SK-N-SH (cell line): ENCODE data around the gene CARS2. TPM values are rescaled to one million over a fixed set of nuclear protein-coding genes. Genes with fewer than 3 reads are reported as not detected.
A peak's percentile ranks its signal among the peaks of the same experiment; 100 is the strongest.

ENCODE experiments used
- CTCF ChIA-PET: fragments of 300-600, 350-600 bp; formaldehyde crosslinking; extraction: SDS; loops from one replicate; lab custom pipeline; 2021; lab: Yijun Ruan, JAX
- POLR2A ChIA-PET: fragments of 350-600 bp; sonication (Branson Sonifier 250); formaldehyde crosslinking; extraction: SDS; loops from one replicate; lab custom pipeline; 2020; ENCODE audit warnings: antibody characterized with exemption, inconsistent platforms; lab: Yijun Ruan, JAX
- DNase-seq: peaks from one replicate; pipeline ENCODE4 v3.0.0; 2012
- H2AFZ ChIP-seq: fragments of 200-600 bp; sonication (generic); 2 replicates; pipeline ENCODE4 v1.8.1; 2016; ENCODE audit warnings: antibody characterized with exemption, mild to moderate bottlenecking, low read depth
- H3F3A ChIP-seq: fragments of 200-600 bp; sonication (generic); replicated peaks from 2 replicates; pipeline ENCODE3; 2016; ENCODE audit warnings: antibody characterized with exemption, mild to moderate bottlenecking; ENCODE audit not compliant: insufficient read depth
- H3K27ac ChIP-seq, 2 experiments: fragments of 200-500 bp in 1 of 2; fragments of 200-600 bp in 1 of 2; sonication (Bioruptor generic) in 1 of 2; sonication (generic), shearing (Covaris generic) in 1 of 2; 2 replicates each; pipeline versions ENCODE4 v1.5.1 to v1.6.1; 2014 to 2016; ENCODE audit warnings: low read depth in 2 of 2, inconsistent platforms in 1 of 2, low read length in 1 of 2, mild to moderate bottlenecking in 1 of 2, mixed read lengths in 1 of 2
- H3K27me3 ChIP-seq: fragments of 200-600 bp; sonication (generic), shearing (Covaris generic); 2 replicates; pipeline ENCODE4 v1.6.1; 2016; ENCODE audit warnings: mixed run types; ENCODE audit not compliant: insufficient read depth
- H3K36me3 ChIP-seq, 2 experiments: fragments of 200-500 bp in 1 of 2; fragments of 200-600 bp in 1 of 2; sonication (Bioruptor generic) in 1 of 2; sonication (generic) in 1 of 2; replicated peaks in 1 of 2; 2 replicates each; pipeline versions ENCODE3 to v1.5.1; 2014 to 2016; ENCODE audit warnings: low read length in 1 of 2, mild to moderate bottlenecking in 1 of 2; ENCODE audit not compliant: insufficient read depth in 2 of 2, control insufficient read depth in 1 of 2
- H3K4me1 ChIP-seq, 2 experiments: fragments of 200-500 bp in 1 of 2; fragments of 200-600 bp in 1 of 2; sonication (Bioruptor generic) in 1 of 2; sonication (generic), shearing (Covaris generic) in 1 of 2; 2 replicates each; pipeline versions ENCODE4 v1.5.1 to v1.6.1; 2014 to 2016; ENCODE audit warnings: low read depth in 1 of 2, low read length in 1 of 2, mixed run types in 1 of 2; ENCODE audit not compliant: insufficient read depth in 2 of 2, control insufficient read depth in 1 of 2
- H3K4me2 ChIP-seq: fragments of 200-600 bp; sonication (generic), shearing (Covaris generic); 2 replicates; pipeline ENCODE4 v1.6.1; 2017; ENCODE audit warnings: mixed run types
- H3K4me3 ChIP-seq, 2 experiments: fragments of 200-500 bp in 1 of 2; fragments of 200-600 bp in 1 of 2; sonication (Bioruptor generic) in 1 of 2; sonication (generic), shearing (Covaris generic) in 1 of 2; 2 replicates each; pipeline versions ENCODE4 v1.5.1 to v1.8.1; 2014 to 2016; ENCODE audit warnings: low read depth in 2 of 2, inconsistent platforms in 1 of 2, low read length in 1 of 2, mild to moderate bottlenecking in 1 of 2, mixed read lengths in 1 of 2, moderate library complexity in 1 of 2
- H3K79me2 ChIP-seq: fragments of 200-600 bp; sonication (generic); 2 replicates; pipeline ENCODE4 v1.8.1; 2017; ENCODE audit warnings: mild to moderate bottlenecking; ENCODE audit not compliant: insufficient read depth
- H3K9ac ChIP-seq: fragments of 200-600 bp; sonication (generic); 2 replicates; pipeline ENCODE4 v1.6.1; 2017; ENCODE audit warnings: mixed run types
- H3K9me2 ChIP-seq: fragments of 200-600 bp; sonication (generic); 2 replicates; pipeline ENCODE4 v1.6.1; 2017; ENCODE audit warnings: mixed run types
- H3K9me3 ChIP-seq: fragments of 200-600 bp; sonication (generic); 2 replicates; pipeline ENCODE4 v1.6.1; 2017; ENCODE audit warnings: mixed run types, mild to moderate bottlenecking, moderate library complexity
- H4K20me1 ChIP-seq: fragments of 200-600 bp; sonication (generic); 2 replicates; pipeline ENCODE4 v1.6.1; 2017; ENCODE audit warnings: mild to moderate bottlenecking, mixed run types; ENCODE audit not compliant: insufficient read depth
- CHD2 ChIP-seq: fragments of 150-350 bp; IDR thresholded peaks from 2 replicates; pipeline ENCODE4 v1.6.1; 2018; ENCODE audit warnings: low read length; ENCODE audit not compliant: partially characterized antibody
- CTCF ChIP-seq: fragments of 200-600 bp; sonication (generic); IDR thresholded peaks from 2 replicates; pipeline ENCODE4 v1.6.1; 2017; ENCODE audit warnings: antibody characterized with exemption, mild to moderate bottlenecking, moderate library complexity
- ELF1 ChIP-seq: IDR thresholded peaks from 2 replicates; pipeline ENCODE4 v1.4.0; 2012
- EZH2phosphoT487 ChIP-seq: fragments of 200-600 bp; sonication (generic); IDR thresholded peaks from 2 replicates; pipeline ENCODE4 v1.6.1; 2017; ENCODE audit warnings: low read depth, mixed run types, mild to moderate bottlenecking, antibody characterized with exemption, moderate library complexity, borderline replicate concordance
- FOXM1 ChIP-seq: IDR thresholded peaks from 2 replicates; pipeline ENCODE4 v1.4.0; 2012; ENCODE audit warnings: low read depth, mild to moderate bottlenecking
- GATA2 ChIP-seq: sonication (generic); formaldehyde crosslinking; IDR thresholded peaks from 2 replicates; pipeline ENCODE4 v1.5.0; 2020; ENCODE audit warnings: mild to moderate bottlenecking, missing genetic modification reagents
- IRF3 ChIP-seq: fragments of 150-350 bp; IDR thresholded peaks from 2 replicates; pipeline ENCODE4 v1.6.1; 2016; ENCODE audit warnings: mild to moderate bottlenecking, low read depth, low read length
- JUND ChIP-seq: IDR thresholded peaks from 2 replicates; pipeline ENCODE4 v1.4.0; 2012
- NRF1 ChIP-seq: IDR thresholded peaks from 2 replicates; pipeline ENCODE4 v1.6.1; 2012; ENCODE audit warnings: low read depth, mild to moderate bottlenecking, low read length
- PBX3 ChIP-seq: IDR thresholded peaks from 2 replicates; pipeline ENCODE4; 2012
- RAD21 ChIP-seq: IDR thresholded peaks from 2 replicates; pipeline ENCODE4 v1.6.1; 2012; ENCODE audit warnings: mild to moderate bottlenecking, low read length
- RFX5 ChIP-seq: IDR thresholded peaks from 2 replicates; pipeline ENCODE4 v1.6.1; 2012; ENCODE audit warnings: mild to moderate bottlenecking, improper control_type of control experiment, low read length
- RXRA ChIP-seq: IDR thresholded peaks from 2 replicates; pipeline ENCODE4 v1.4.0; 2012; ENCODE audit warnings: low read depth, mild to moderate bottlenecking, borderline replicate concordance
- SIN3A ChIP-seq: IDR thresholded peaks from 2 replicates; pipeline ENCODE4 v1.6.1; 2012; ENCODE audit warnings: low read depth, mild to moderate bottlenecking, low read length, moderate library complexity, borderline replicate concordance
- SMC3 ChIP-seq: IDR thresholded peaks from 2 replicates; pipeline ENCODE4 v1.6.1; 2012; ENCODE audit warnings: low read depth, low read length, improper control_type of control experiment
- TEAD4 ChIP-seq: IDR thresholded peaks from 2 replicates; pipeline ENCODE4 v1.4.0; 2012; ENCODE audit warnings: mild to moderate bottlenecking, borderline replicate concordance; ENCODE audit not compliant: insufficient read depth
- USF1 ChIP-seq: IDR thresholded peaks from 2 replicates; pipeline ENCODE4 v1.4.0; 2012; ENCODE audit warnings: low read depth, borderline replicate concordance
- ZBTB33 ChIP-seq: IDR thresholded peaks from 2 replicates; pipeline ENCODE4 v1.4.0; 2012; ENCODE audit warnings: low read depth, borderline replicate concordance
- WGBS: methylation state at CpG from one replicate; pipeline ENCODE4 v1.1.6; 2017; ENCODE audit warnings: low lambda C conversion rate; 5-methylcytosine and 5-hydroxymethylcytosine counted together
- polyA plus RNA-seq, 3 experiments: library from polyadenylated mRNA; depleted of rRNA; stranded (reverse); fragments of >200 nt; gene quantifications; 2 replicates each; pipeline ENCODE4 v1.2.3, GENCODE V29; 2012

CARS2 gene
- polyA plus RNA-seq, 1 of the 3 experiments (the other 2 are of a cell fraction), result 78.6 TPM

GRCh38 chr13:110683203-110683883, 22.6 kb downstream of the CARS2 start:
- no peaks in the 10 kb centered on the region for H3K9me2 ChIP-seq
- H3K9ac ChIP-seq, result no peak overlapping the region
- no peaks in the 10 kb centered on the region for H4K20me1 ChIP-seq
- no peaks in the 10 kb centered on the region for H3K4me1 ChIP-seq
- ChIA-PET CTCF (interaction anchor here (0.6 to 1.7 kb wide), 13 partner anchors 10 to 242 kb away, joined by 3 to 4 read pairs (median 3); no protein-coding TSS in a partner anchor), POLR2A (no interaction called here)
- no peaks in the 10 kb centered on the region for H3K9me3 ChIP-seq
- no peak overlapping the region for H3K4me3 ChIP-seq
- no peak overlapping the region for H3K4me2 ChIP-seq
- H3F3A ChIP-seq, result peaks cover 4% of the 10 kb centered on the region
- peaks cover 44 to 54% of the 10 kb centered on the region in 2 experiments for H3K36me3 ChIP-seq
- 95% methylated on average over 5 of the region's 5 CpGs for WGBS
- H3K79me2 ChIP-seq, result no peaks in the 10 kb centered on the region
- TF ChIP-seq RXRA, result no peak
- TF ChIP-seq EZH2phosphoT487, result no peak
- no peak for TF ChIP-seq GATA2
- TF ChIP-seq CTCF, result peak; percentile 64
- peak; percentile 58 for TF ChIP-seq RAD21
- TF ChIP-seq SMC3, result peak; percentile 29; the same call in 1 of the 2 replicates
- no peak for TF ChIP-seq CHD2
- no peak for TF ChIP-seq ELF1
- no peaks in the 10 kb centered on the region for H3K27me3 ChIP-seq
- no peak overlapping the region for H3K27ac ChIP-seq
- no peak overlapping the region for H2AFZ ChIP-seq
- no peak for DNase-seq

GRCh38 chr13:110682746-110683145, 23.2 kb downstream of the CARS2 start:
- H3K9me3 ChIP-seq, result no peaks in the 10 kb centered on the region
- no peak overlapping the region for H3K9ac ChIP-seq
- H3K9me2 ChIP-seq, result no peaks in the 10 kb centered on the region
- H2AFZ ChIP-seq, result no peak overlapping the region
- DNase-seq, result no peak
- 93% methylated on average over 11 of the region's 12 CpGs for WGBS
- ChIA-PET CTCF (interaction anchor here (0.6 to 1.7 kb wide), 12 partner anchors 9 to 242 kb away, joined by 3 to 4 read pairs (median 3); no protein-coding TSS in a partner anchor), POLR2A (no interaction called here)
- no peak overlapping the region for H3K27ac ChIP-seq
- H3K4me2 ChIP-seq, result no peak overlapping the region
- H3K4me3 ChIP-seq, result no peak overlapping the region
- no peaks in the 10 kb centered on the region for H3K27me3 ChIP-seq
- H3K4me1 ChIP-seq, result no peaks in the 10 kb centered on the region
- no peaks in the 10 kb centered on the region for H3K79me2 ChIP-seq
- peaks cover 42 to 57% of the 10 kb centered on the region in 2 experiments for H3K36me3 ChIP-seq
- H3F3A ChIP-seq, result peaks cover 4% of the 10 kb centered on the region
- H4K20me1 ChIP-seq, result no peaks in the 10 kb centered on the region
- no peak for TF ChIP-seq SMC3
- no peak for TF ChIP-seq SIN3A
- TF ChIP-seq USF1, result no peak
- TF ChIP-seq CTCF, result no peak
- no peak for TF ChIP-seq RFX5
- TF ChIP-seq PBX3, result no peak
- no peak for TF ChIP-seq IRF3
- TF ChIP-seq JUND, result no peak
- no peak for TF ChIP-seq TEAD4
- TF ChIP-seq ZBTB33, result no peak
- TF ChIP-seq FOXM1, result no peak
- TF ChIP-seq CHD2, result no peak
- no peak for TF ChIP-seq NRF1
